PC-3 (cell line): ENCODE data around the gene CHST8.

Source experiments
- CTCF ChIP-seq: fragments of 300-600 bp; sonication (generic); conservative IDR thresholded peaks from 2 replicates; pipeline ENCODE4 v1.5.1; 2017; ENCODE audit warnings: antibody characterized with exemption, low read depth, mild to moderate bottlenecking, low read length
- EZH2 ChIP-seq: fragments of 300-600 bp; sonication (generic); IDR thresholded peaks from one replicate; pipeline ENCODE4 v1.6.1; 2017; ENCODE audit warnings: antibody characterized with exemption, mild to moderate bottlenecking, low read length; ENCODE audit not compliant: unreplicated experiment

DNA sequence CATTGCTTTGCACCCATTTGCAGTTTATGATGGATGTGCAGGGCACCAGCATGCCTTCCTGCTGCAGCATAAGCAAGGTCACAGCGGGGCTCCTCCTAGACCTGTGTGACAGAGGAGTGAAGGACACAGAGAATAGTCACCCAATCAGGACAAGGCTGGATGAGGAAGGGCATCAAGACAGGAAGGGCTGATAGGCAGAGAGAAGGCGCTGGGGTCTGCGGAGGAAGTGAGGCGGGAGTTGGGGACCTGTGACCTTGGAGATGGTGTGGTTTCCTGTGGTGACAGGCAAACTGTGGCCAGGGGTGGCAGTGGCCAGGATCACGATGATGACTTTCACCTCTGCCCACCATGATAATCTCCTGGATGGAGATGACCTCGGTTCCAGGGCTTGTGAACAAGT lies 158.5 kb downstream of the CHST8 start:
- TF ChIP-seq CTCF (no peak), EZH2 (no peak)
